Duodenal mucosa (tissue), 2 donors: Measurements from ENCODE around the gene MRPL32.

Experiments
- H3K27ac ChIP-seq: one replicate; pipeline ENCODE4 v1.7.0; 2013; ENCODE audit warnings: low read depth, low read length
- H3K27me3 ChIP-seq, 2 donors: one replicate each; pipeline ENCODE4 v1.7.0; 2013; ENCODE audit warnings: low read length in 2 of 2, control low read depth in 1 of 2; ENCODE audit not compliant: insufficient read depth in 2 of 2, control insufficient read depth in 1 of 2
- H3K36me3 ChIP-seq, 2 donors: one replicate each; pipeline ENCODE4 v1.7.0; 2013; ENCODE audit warnings: low read length in 2 of 2, control low read depth in 1 of 2; ENCODE audit not compliant: insufficient read depth in 2 of 2, control insufficient read depth in 1 of 2
- H3K4me1 ChIP-seq, 2 donors: one replicate each; pipeline ENCODE4 v1.7.0; 2013; ENCODE audit warnings: low read length in 2 of 2, control low read depth in 1 of 2; ENCODE audit not compliant: insufficient read depth in 2 of 2, control insufficient read depth in 1 of 2
- H3K4me3 ChIP-seq, 2 donors: one replicate each; pipeline ENCODE4 v1.7.0; 2013; ENCODE audit warnings: low read length in 2 of 2, low read depth in 1 of 2
- H3K9ac ChIP-seq, 2 donors: one replicate each; pipeline ENCODE4 v1.7.0; 2013; ENCODE audit warnings: low read length in 2 of 2, low read depth in 1 of 2
- H3K9me3 ChIP-seq, 2 donors: one replicate each; pipeline ENCODE4 v1.7.0; 2013; ENCODE audit warnings: low read length in 2 of 2, control low read depth in 1 of 2; ENCODE audit not compliant: control insufficient read depth in 1 of 2

MRPL32 gene

DNA sequence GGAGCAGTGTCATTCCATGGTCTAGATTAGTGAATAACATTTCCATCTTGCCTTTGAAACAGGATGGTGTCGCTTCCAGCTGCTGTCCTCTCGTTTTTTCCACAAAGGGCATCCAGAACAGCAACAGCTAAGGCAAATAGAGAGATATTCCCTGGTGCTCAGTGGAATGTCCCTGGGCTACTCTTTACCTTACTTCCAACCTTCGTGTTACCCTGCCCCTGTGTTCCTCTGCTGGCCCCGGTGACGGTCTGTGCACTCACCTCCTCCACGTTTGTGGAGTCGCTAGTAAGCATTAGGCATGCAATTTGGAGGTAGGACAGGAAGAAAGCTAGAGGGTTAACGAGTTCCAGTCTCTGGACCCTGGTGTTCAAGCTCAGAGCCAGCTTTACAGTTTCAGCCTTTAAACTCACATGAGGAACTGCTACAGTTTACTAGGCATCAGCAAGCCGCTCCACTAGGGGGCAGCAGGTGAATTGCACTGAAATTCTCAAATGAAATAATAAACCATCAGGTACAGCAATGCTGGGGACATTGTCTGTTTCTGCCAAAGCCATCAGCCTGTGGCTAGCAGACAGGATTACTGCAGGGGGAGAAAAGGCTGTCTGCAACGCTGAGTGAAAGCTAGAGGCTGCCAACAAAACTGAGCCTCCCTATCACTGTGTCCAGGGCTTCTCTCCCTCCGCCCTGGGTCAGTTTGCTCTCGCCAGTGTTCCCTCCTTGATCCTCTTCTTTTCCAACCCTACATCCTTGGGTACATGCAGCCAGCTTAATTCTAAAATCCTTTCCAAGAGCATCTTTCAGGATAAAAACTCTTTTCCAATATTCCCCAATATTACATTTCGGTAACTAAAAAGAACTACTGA, 9.0 kb downstream of the MRPL32 start:
- Histone ChIP-seq H3K4me3 (no peak overlapping the region), H3K27me3 (no peaks in the 10 kb centered on the region)

GRCh38 chr7:42945821-42946626, 13.8 kb downstream of the MRPL32 start:
- Histone ChIP-seq H3K36me3 (no peaks in the 10 kb centered on the region), H3K27me3 (no peaks in the 10 kb centered on the region), H3K9ac (no peak overlapping the region), H3K4me3 (no peak overlapping the region), H3K9me3 (no peaks in the 10 kb centered on the region), H3K27ac (no peak overlapping the region), H3K4me1 (no peaks in the 10 kb centered on the region)

More for the DNA sequence above, 9.0 kb downstream of the MRPL32 start:
- Histone ChIP-seq H3K9me3 (no peaks in the 10 kb centered on the region), H3K27ac (no peak overlapping the region), H3K36me3 (peaks cover 11 to 15% of the 10 kb centered on the region in 2 donors), H3K4me1 (no peaks in the 10 kb centered on the region), H3K9ac (no peak overlapping the region)

DNA sequence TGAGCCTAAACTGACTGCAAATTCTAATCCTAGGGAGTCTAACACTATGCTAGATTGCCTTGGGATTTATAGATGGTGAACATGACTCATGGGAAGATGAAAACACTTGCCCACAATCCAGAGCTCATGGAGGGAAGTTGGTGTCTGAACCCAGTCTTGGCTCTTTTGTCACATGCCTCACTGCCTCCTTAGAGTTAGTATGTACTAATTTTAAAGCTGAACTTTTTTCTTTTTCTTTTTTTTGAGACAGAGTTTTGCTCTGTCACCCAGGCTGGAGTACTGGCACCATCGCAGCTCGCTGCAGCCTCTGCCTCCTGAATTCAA, 14.4 kb downstream of the MRPL32 start:
- H3K9me3 ChIP-seq: no peaks in the 10 kb centered on the region
- H3K9ac ChIP-seq: no peak overlapping the region
- no peaks in the 10 kb centered on the region for H3K4me1 ChIP-seq
- H3K27ac ChIP-seq: no peak overlapping the region
- H3K4me3 ChIP-seq: no peak overlapping the region
- H3K27me3 ChIP-seq: no peaks in the 10 kb centered on the region
- no peaks in the 10 kb centered on the region for H3K36me3 ChIP-seq

- Histone ChIP-seq H3K9me3 (no peaks in the 10 kb centered on the region), H3K27me3 (no peaks in the 10 kb centered on the region), H3K36me3 (no peaks in the 10 kb centered on the region), H3K4me3 (no peak overlapping the region), H3K9ac (no peak overlapping the region), H3K4me1 (no peaks in the 10 kb centered on the region), H3K27ac (no peak overlapping the region)
Observed at GRCh38 chr7:42947521-42947920, 15.3 kb downstream of the MRPL32 start.

DNA sequence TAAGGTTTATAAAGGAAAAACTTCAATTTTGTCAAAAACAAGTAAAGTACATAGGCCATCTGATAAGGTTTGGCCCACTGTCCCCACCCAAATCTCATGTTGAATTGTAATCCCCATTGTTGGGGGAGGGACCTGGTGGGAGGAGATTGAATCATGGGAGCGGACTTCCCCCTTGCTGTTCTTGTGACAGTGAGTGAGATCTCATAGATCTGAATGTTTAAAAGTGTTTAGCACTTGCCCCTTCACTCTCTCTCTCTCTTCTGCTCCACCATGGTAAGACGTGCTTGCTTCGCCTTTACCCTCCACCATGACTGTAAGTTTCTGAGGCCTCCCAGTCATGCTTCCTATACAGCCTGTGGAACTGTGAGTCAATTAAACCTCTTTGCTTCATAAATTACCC, 18.2 kb downstream of the MRPL32 start:
- no peak overlapping the region for H3K9ac ChIP-seq
- no peaks in the 10 kb centered on the region for H3K9me3 ChIP-seq
- H3K27me3 ChIP-seq: no peaks in the 10 kb centered on the region
- no peaks in the 10 kb centered on the region for H3K4me1 ChIP-seq
- no peak overlapping the region for H3K27ac ChIP-seq
- H3K36me3 ChIP-seq: no peaks in the 10 kb centered on the region
- no peak overlapping the region for H3K4me3 ChIP-seq

- no peaks in the 10 kb centered on the region for H3K9me3 ChIP-seq
- H3K27me3 ChIP-seq: no peaks in the 10 kb centered on the region
- no peak overlapping the region for H3K27ac ChIP-seq
- no peak overlapping the region for H3K4me3 ChIP-seq
- no peaks in the 10 kb centered on the region for H3K36me3 ChIP-seq
- no peak overlapping the region for H3K9ac ChIP-seq
- no peaks in the 10 kb centered on the region for H3K4me1 ChIP-seq
Observed at GRCh38 chr7:42952328-42952727, 20.2 kb downstream of the MRPL32 start.

DNA sequence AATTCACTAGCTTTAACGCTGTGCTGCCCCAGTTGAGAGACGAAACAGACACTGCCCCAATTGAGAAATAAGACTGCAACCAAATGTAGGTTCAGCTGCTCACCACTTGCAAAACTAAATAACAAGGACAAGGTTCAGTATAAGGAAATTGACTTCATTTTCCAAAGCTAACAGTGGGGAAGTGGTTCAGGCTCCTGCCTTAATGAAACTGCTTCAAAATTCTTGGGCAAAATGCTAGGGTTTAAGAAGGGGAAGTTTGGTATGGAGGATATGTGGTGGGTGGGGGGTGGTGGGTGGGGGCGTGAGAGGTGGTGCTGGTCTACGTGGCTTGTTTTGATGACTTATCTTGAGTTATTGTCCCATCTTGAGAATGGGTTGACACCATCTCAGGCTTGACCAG, 21.8 kb downstream of the MRPL32 start:
- H3K4me1 ChIP-seq: no peaks in the 10 kb centered on the region
- H3K36me3 ChIP-seq: no peaks in the 10 kb centered on the region
- H3K9me3 ChIP-seq: no peaks in the 10 kb centered on the region
- no peak overlapping the region for H3K4me3 ChIP-seq
- no peaks in the 10 kb centered on the region for H3K27me3 ChIP-seq
- H3K27ac ChIP-seq: no peak overlapping the region
- H3K9ac ChIP-seq: no peak overlapping the region

- Histone ChIP-seq H3K36me3 (no peaks in the 10 kb centered on the region), H3K27ac (no peak overlapping the region), H3K9ac (no peak overlapping the region), H3K4me1 (no peaks in the 10 kb centered on the region), H3K9me3 (no peaks in the 10 kb centered on the region), H3K27me3 (no peaks in the 10 kb centered on the region), H3K4me3 (no peak overlapping the region)
Observed at GRCh38 chr7:42956062-42956461, 23.9 kb downstream of the MRPL32 start.

DNA sequence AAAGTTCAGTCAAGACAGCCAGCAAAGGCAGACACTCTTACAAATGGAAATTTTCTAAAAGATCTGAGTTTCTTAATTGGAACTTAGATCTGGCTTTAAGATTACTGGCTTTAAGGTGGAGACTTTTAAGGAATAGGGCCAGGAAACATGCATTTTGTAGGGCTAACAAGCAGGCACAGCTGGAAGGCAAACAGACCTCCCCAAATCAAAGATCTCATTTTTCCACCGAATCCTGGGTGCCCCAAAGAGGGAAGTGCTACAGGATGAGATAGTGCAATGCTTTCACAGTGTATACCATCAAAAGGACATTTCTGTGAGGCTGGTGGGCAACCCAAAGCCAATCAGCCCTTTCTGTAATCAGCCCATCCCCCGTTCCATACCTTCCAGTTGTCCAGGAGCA, 27.4 kb downstream of the MRPL32 start:
- H3K27ac ChIP-seq: no peak overlapping the region
- no peaks in the 10 kb centered on the region for H3K4me1 ChIP-seq
- no peaks in the 10 kb centered on the region for H3K27me3 ChIP-seq
- H3K4me3 ChIP-seq: no peak overlapping the region
- H3K9ac ChIP-seq: no peak overlapping the region
- H3K36me3 ChIP-seq: no peaks in the 10 kb centered on the region
- H3K9me3 ChIP-seq: no peaks in the 10 kb centered on the region

DNA sequence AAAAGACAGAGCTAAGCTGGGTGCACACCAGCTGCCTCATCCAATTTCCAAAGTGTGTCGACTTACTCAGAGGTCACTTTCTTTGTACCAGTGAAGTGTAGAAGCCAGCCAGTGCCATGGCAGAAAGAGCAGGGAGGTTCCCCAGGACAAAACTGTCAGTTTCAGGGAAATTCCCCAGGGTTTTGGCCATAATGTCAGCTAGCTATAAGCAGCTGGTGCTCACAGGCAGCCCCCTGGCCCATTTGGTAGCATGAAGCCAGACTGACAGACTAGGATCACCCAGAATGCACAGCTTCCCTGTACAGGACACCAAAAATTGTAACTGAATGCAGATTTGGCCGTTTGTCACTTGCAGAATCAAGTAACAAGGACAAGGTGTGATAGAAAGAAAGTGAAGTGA, 28.6 kb downstream of the MRPL32 start:
- no peak overlapping the region for H3K9ac ChIP-seq
- H3K9me3 ChIP-seq: no peaks in the 10 kb centered on the region
- no peak overlapping the region for H3K27ac ChIP-seq
- no peaks in the 10 kb centered on the region for H3K36me3 ChIP-seq
- no peak overlapping the region for H3K4me3 ChIP-seq
- no peaks in the 10 kb centered on the region for H3K4me1 ChIP-seq
- H3K27me3 ChIP-seq: no peaks in the 10 kb centered on the region
